LNCaP clone FGC (cell line): ENCODE measurements around the gene RADIL.

Experiments used
- DNase-seq: peaks from one replicate; pipeline ENCODE4 v3.0.0-alpha.2; 2011; ENCODE audit warnings: low read depth
- H3K4me3 ChIP-seq: 2 replicates; pipeline ENCODE4 v1.5.1; 2011; ENCODE audit warnings: mild to moderate bottlenecking, low read depth, low read length, control low read depth
- CTCF ChIP-seq: IDR thresholded peaks from 2 replicates; pipeline ENCODE4 v1.5.1; 2012; ENCODE audit warnings: mild to moderate bottlenecking; ENCODE audit not compliant: control insufficient read depth, insufficient read depth; ENCODE audit errors: extremely low read depth

Gene RADIL

GRCh38 chr7:4758791-4759190 lies 124.7 kb downstream of the RADIL start:
- DNase-seq: no peak
- TF ChIP-seq CTCF: no peak
- H3K4me3 ChIP-seq: no peak overlapping the region

GRCh38 chr7:4758111-4758510 lies 125.4 kb downstream of the RADIL start:
- H3K4me3 ChIP-seq: no peak overlapping the region
- no peak for TF ChIP-seq CTCF
- no peak for DNase-seq

GRCh38 chr7:4755045-4755444 lies 128.5 kb downstream of the RADIL start:
- H3K4me3 ChIP-seq: no peak overlapping the region
- TF ChIP-seq CTCF: no peak
- DNase-seq: no peak

- no peak for TF ChIP-seq CTCF
- no peak overlapping the region for H3K4me3 ChIP-seq
- DNase-seq: no peak
These were observed 129.0 kb downstream of the RADIL start for GRCh38 chr7:4754433-4755010.

- DNase-seq: no peak
- no peak overlapping the region for H3K4me3 ChIP-seq
- peak; percentile 96 for TF ChIP-seq CTCF
These were observed 129.7 kb downstream of the RADIL start for GRCh38 chr7:4753598-4754432.

GRCh38 chr7:4751398-4751947 lies 132.0 kb downstream of the RADIL start:
- DNase-seq: no peak
- no peak for TF ChIP-seq CTCF
- no peak overlapping the region for H3K4me3 ChIP-seq

GRCh38 chr7:4749798-4750197 lies 133.7 kb downstream of the RADIL start:
- H3K4me3 ChIP-seq: no peak overlapping the region
- DNase-seq: no peak
- no peak for TF ChIP-seq CTCF
